Ishikawa (cell line): ENCODE results near the gene SHB.

ENCODE experiments used
- CEBPB ChIP-seq: IDR thresholded peaks from 2 replicates; pipeline ENCODE4 v1.6.1; 2012
- TAF1 ChIP-seq: IDR thresholded peaks from 2 replicates; pipeline ENCODE4 v1.6.1; 2012; ENCODE audit warnings: low read depth, mild to moderate bottlenecking
- TCF12 ChIP-seq: IDR thresholded peaks from 2 replicates; pipeline ENCODE4 v1.6.1; 2012; ENCODE audit warnings: low read depth
- YY1 ChIP-seq: IDR thresholded peaks from 2 replicates; pipeline ENCODE4 v1.6.1; 2012; ENCODE audit warnings: low read depth
- TF ChIP-seq, protein P1 (sequence below): IDR thresholded peaks from 2 replicates; pipeline ENCODE4 v1.6.1; 2012

DNA sequence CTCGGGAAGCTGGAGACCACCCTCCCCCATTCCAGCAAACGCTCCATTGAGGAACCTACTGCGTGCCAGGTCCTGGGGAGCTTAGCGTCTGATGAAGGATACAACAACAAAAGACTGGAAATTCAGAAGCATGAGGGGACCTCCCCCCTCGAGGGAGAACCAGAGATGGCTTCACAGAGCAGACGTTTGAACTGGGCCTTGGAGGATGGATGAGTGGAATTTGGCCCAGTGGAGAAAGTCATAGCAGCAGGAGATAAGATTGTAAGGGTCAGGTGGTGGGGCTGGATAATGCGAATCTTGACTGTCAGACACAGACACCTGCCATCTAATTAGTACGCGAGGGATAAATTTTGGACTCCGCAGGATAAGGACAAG is 163.9 kb downstream of the SHB start:
- TF ChIP-seq TAF1 (no peak), CEBPB (no peak), TCF12 (no peak), YY1 (no peak)
- TF ChIP-seq, protein P1, sequence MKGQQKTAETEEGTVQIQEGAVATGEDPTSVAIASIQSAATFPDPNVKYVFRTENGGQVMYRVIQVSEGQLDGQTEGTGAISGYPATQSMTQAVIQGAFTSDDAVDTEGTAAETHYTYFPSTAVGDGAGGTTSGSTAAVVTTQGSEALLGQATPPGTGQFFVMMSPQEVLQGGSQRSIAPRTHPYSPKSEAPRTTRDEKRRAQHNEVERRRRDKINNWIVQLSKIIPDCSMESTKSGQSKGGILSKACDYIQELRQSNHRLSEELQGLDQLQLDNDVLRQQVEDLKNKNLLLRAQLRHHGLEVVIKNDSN: no peak
